ENCODE measurements around the gene KBTBD3. TPM values are rescaled to one million over a fixed set of nuclear protein-coding genes. Genes with fewer than 3 reads are reported as not detected.

The KBTBD3 gene
- 1.1 and 1.3 TPM in 2 replicates for total RNA-seq (2014; rRNA removed; shearing (Covaris generic))

GRCh38 chr11:106076919-106077608, at the start of gene KBTBD3:
Gene KBTBD3 (minus strand): TSS chr11:106077347. CDS start chr11:106059097, 18,250 bp downstream.
- peak; percentile 99 for DNase-seq (ENCODE audit: low spot score)

- no peak for DNase-seq (ENCODE audit: low spot score)
Observed at GRCh38 chr11:106121570-106122320, 44.6 kb upstream of the KBTBD3 start.

- no peak for DNase-seq (ENCODE audit: low spot score)
Observed at GRCh38 chr11:106105986-106106385, 28.8 kb upstream of the KBTBD3 start.

GRCh38 chr11:106101819-106102218, 24.7 kb upstream of the KBTBD3 start:
- DNase-seq (ENCODE audit: low spot score) = no peak

GRCh38 chr11:106101370-106101769, 24.2 kb upstream of the KBTBD3 start:
- DNase-seq (ENCODE audit: low spot score) = no peak

GRCh38 chr11:106098893-106099553, 21.9 kb upstream of the KBTBD3 start:
- DNase-seq (ENCODE audit: low spot score) = no peak

- no peak for DNase-seq (ENCODE audit: low spot score)
Observed at GRCh38 chr11:106092446-106092845, 15.3 kb upstream of the KBTBD3 start.

- peak; percentile 58 for DNase-seq (ENCODE audit: low spot score)
Observed at GRCh38 chr11:106091480-106092123, 14.5 kb upstream of the KBTBD3 start.

- DNase-seq (ENCODE audit: low spot score) = no peak
Observed at GRCh38 chr11:106088896-106089295, 11.7 kb upstream of the KBTBD3 start.

GRCh38 chr11:106087815-106088435, 10.8 kb upstream of the KBTBD3 start:
- DNase-seq (ENCODE audit: low spot score) = peak; percentile 52

GRCh38 chr11:106086850-106087249, 9.7 kb upstream of the KBTBD3 start:
- no peak for DNase-seq (ENCODE audit: low spot score)

- DNase-seq (ENCODE audit: low spot score) = no peak
Observed at GRCh38 chr11:106086135-106086534, 9.0 kb upstream of the KBTBD3 start.

GRCh38 chr11:106082096-106082495, 4.9 kb upstream of the KBTBD3 start:
- no peak for DNase-seq (ENCODE audit: low spot score)

GRCh38 chr11:106077609-106078455, 685 bp upstream of the KBTBD3 start, which contains the start of gene AASDHPPT:
Gene AASDHPPT (plus strand): TSS chr11:106077662. CDS start chr11:106077711, 49 bp downstream.
- DNase-seq (ENCODE audit: low spot score) = peak; percentile 6

- peak; percentile 2 for DNase-seq (ENCODE audit: low spot score)
Observed at GRCh38 chr11:106076171-106076918, 802 bp downstream of the KBTBD3 start.

GRCh38 chr11:106072804-106073203, 4.3 kb downstream of the KBTBD3 start:
- no peak for DNase-seq (ENCODE audit: low spot score)

GRCh38 chr11:106070606-106071005, 6.5 kb downstream of the KBTBD3 start:
- DNase-seq (ENCODE audit: low spot score) = no peak

- DNase-seq (ENCODE audit: low spot score) = no peak
Observed at GRCh38 chr11:106063009-106063408, 14.1 kb downstream of the KBTBD3 start.
